HG03558 (cell line): ENCODE measurements around the gene DOCK1.

Source experiments
- ATAC-seq: cut with Tn5 transposase; IDR thresholded peaks from one replicate; pipeline ENCODE4 v1.9.1; 2021; ENCODE audit warnings: moderate number of reproducible peaks; ENCODE audit not compliant: unreplicated experiment; ENCODE audit errors: extremely low read depth

The DOCK1 gene

DNA sequence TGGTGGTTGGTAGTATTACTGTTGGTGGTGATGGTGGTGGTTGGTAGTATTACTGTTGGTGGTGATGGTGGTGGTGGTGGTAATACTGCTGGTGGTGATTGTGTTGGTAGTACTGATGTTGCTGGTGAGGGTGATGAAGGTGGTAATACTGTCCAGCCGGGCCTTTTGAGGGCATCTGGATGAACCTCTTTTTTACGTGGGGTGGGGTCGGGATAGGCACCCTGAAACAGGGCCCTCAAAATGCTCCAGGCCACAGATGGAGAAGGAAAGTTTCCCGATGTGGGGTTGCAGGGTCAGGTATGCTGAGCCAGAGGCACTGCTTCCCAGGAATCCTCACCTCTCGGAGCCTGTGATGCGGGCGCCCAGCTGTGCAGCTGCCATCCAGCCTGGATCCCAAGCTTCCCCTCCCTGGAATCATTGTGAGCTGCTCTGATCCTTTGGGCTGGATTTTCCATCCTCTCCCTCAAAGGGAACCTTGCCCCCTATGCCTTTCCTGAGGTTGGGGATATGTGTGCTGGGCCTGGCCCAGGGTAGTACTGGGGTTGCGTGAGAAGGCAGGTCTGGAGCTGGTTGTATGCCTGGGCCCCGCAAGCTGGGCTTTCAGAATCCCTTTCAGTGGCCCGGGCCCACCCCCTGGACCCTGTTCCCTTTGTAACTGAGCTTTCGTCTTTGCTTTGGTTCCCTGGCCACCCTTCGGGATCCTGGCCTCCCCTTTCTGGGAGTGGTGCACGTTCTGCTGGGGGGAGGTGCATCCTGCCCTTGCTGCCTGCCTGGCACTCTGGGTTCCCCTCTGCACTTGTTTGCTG lies 43.3 kb downstream of the DOCK1 start:
- no peak for ATAC-seq

- no peak for ATAC-seq
These were observed 43.9 kb downstream of the DOCK1 start for GRCh38 chr10:126949161-126949503.

GRCh38 chr10:126950401-126951105 lies 45.3 kb downstream of the DOCK1 start:
- ATAC-seq = no peak

- no peak for ATAC-seq
These were observed 48.7 kb downstream of the DOCK1 start for GRCh38 chr10:126953886-126954285.

DNA sequence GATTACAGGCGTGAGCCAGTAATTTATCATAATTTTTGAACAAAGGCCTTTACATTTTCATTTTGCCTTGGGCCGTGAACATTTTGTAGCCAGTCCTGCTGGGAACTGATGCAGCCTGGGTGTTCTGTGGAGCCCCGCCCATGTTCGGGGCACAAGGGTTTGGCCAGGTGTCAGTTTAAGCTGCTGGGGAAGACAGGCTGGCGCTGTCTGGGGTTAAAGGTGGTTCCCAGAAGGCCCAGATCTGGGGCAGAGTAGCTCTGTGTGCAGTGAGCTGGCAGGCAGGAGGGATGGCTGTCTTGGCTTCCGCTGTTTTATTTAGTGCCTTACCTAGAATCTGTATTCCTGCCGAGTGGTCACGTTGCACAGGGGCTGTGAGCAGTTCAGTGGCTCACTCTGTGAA lies 50.2 kb downstream of the DOCK1 start:
- no peak for ATAC-seq

GRCh38 chr10:126955934-126956711 lies 50.9 kb downstream of the DOCK1 start:
- no peak for ATAC-seq

GRCh38 chr10:126956712-126957108 lies 51.5 kb downstream of the DOCK1 start:
- ATAC-seq = no peak

DNA sequence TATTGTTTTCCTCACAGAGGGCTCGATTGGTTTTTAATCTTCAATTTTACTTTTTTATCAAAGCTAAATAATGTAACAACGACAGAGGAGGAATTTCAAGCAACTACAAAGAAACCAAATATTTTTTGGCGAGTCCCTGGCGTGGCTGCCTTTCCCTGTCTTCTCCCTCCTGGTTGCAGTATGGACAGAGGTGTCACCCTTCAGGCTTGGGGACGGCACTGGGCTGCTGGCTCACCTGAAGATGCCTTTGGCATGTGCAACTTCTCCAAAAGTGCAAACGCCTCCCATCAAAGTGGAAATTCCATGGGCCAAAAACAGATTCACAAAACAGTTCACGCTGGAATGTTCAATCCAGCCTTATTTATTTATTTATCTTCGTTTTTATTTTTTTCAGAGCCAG lies 51.9 kb downstream of the DOCK1 start:
- ATAC-seq = no peak

DNA sequence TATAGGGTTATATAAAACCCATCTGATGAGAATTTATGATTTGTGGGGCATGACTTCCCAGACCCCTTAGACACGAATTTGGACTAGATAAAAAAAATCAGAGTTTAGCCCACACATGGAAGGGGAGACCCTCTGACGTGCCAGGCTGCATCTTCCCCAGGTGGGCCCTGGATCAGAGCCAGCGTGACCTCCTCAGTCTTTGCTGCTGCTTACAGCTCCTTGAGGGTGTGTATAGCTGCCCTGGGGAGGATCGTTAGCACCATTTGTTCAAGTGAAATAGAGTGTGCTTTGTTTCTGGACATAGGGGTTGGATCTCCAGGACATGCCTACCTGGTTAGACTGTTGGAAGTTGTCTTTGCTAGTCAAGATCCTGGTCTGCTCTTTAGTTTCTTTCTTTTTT lies 54.2 kb downstream of the DOCK1 start:
- no peak for ATAC-seq

DNA sequence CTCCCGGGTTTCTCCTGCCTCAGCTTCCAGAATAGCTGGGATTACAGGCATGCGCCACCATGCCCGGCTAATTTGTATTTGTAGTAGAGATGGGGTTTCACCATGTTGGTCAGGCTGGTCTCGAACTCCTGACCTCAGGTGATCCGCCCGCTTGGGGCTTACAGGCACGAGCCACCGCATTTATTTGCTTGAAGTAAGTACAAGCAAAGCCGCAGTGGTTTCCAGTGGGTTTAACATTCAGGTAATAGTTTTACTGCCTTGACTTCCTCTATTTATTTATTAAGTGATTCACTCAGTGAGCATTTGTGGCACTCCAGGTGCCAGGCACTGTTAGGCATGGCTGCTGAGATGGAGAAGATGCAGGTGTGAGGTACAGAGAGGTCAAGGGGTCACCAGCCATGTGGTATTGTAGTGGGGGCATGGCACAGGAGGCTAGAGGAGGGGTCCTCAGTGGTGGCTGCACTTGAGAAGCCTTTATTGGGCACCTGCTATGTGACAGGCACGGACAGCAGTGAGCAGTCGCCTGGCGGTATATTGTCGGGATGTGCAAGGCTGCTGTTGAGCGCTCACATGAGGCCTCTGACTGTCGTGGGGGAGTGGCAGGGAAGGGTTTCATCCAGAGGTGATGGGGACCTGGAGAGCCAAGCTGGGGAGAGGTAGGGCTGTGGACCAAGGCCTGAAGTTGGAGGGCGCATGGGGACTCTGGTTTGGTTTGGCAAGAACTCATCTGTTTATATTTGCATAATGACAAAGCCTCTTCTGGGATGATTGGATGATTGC lies 54.9 kb downstream of the DOCK1 start:
- no peak for ATAC-seq

DNA sequence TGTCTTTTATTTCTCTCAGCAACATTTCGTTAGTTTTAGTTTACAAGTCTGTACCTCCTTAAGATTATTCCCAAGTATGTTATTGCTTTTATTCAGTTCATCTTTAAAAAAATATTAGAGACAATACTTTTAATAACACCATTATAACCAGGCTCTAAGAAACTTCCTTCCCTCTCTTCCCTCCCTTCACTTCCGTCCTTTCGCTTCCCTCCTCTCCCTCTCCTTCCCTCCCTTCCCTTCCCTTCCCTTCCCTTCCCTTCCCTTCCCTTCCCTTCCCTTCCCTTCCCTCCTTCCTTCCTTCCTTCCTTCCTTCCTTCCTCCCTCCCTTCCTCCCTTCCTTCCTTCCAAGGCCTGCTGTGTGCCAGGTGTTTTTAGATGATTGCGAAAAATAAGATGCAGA lies 58.1 kb downstream of the DOCK1 start:
- no peak for ATAC-seq

- ATAC-seq = no peak
These were observed 59.0 kb downstream of the DOCK1 start for GRCh38 chr10:126964190-126964589.

GRCh38 chr10:126966938-126967337 lies 61.7 kb downstream of the DOCK1 start:
- ATAC-seq = no peak

DNA sequence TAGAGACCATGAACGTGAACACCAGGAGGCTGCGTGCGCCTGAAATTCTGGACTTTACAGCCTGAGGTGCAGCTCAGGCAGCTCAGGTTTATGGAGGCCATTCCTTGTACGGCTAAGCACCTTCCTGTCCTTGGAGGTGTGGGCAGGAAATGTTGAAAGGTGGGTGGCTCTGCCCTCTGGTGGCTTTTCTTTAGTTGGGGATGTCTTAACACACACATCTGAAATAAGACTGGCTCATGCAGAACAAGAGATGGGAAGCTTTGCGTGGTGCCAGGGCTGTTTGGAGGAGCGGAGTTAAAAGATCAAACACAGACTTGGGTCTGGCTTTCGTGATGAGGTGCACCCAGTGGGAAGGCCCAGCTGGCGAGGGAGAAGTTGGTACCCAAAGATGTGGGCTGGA lies 64.1 kb downstream of the DOCK1 start:
- ATAC-seq = no peak

DNA sequence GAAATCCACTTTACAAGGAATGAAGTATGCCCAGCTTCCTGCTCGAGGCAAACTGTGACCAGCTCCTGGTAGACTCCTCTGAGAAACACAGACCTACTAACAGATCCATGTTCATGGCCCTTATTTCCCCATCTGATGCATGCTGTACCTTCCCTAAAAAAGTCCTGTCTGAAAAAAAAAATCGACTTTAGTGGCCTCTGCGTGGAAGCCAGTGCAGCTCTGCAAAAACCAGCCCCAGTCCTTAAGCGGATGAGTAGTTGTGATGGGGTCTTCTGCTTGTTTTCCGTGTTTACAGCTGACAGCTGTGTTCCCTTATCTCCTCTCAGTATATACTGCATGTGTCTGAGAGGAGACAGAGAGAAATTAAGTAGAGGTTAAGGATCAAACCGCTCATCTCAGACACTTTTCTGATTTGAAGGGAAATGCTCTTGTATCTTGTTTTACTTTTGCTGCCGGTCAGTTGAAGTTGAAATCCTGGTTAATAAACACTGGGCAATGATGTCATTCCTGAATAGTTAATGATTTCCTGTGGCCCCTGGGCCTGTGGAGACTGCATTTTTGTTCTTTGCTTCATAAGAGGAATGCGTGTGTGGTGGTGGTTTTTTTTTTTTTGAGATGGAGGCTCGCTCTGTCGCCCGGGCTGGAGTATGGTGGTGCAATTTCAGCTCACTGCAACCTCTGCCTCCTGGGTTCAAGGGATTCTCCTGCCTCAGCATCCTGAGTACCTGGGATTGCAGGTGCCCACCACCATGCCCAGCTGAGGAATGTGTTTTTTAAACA lies 67.6 kb downstream of the DOCK1 start:
- no peak for ATAC-seq

DNA sequence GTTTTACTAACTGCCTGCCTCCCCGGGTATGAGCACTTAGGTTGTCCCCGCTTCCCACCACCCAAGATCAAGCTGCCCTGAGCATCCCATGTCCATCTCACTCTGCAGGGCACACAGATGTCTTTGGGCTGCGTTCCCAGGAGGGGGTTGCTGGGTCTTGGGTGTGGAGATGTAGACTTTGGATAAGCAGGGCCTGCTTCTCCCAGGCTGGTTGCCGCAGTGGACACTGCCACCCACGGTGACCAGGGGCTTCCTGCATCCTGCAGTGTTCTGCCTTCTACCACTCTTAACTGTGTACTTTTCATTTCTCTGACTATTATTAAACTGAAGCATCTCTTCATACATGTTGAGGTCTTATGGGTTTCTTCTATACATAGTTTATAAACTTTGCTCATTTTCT lies 70.0 kb downstream of the DOCK1 start:
- ATAC-seq = no peak

DNA sequence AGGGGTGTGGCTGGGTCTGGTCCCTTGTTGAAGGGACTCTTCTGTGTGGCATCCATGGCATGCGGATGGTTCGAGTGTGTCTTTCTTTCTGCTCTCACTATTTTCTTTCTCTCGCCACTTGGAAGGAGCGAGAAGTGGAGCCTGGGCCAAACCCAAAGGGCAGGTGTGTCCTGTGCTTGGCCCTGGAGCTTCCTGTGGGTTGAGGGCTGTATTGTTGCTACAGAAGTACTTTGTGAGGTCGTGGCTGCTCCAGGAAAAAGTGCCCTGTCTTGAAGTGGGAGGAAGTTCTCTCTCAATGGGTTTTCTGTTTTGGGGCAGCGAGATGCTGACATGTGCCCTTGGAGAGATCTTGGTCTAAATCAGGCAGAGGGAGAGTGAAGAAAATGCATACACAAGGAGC lies 72.0 kb downstream of the DOCK1 start:
- no peak for ATAC-seq

DNA sequence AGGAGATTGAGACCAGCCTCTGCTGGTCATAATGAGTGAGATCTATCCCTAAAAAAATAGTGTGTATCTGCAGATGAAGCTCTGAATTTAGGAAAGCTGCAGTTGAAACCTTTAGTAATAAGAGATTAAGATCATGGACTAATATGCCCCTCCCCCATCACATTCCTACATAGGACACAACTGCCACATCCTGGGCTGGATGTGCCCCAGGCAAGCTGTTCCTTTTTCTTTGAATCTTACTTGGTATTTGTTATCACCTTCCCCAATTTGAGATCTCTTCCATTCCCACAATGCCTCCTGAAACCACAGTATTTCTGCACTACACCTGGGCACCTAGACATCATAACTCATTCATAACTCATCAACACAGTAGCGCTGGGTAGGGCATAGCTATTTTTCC lies 74.1 kb downstream of the DOCK1 start:
- ATAC-seq = no peak

- no peak for ATAC-seq
These were observed 88.0 kb downstream of the DOCK1 start for GRCh38 chr10:126993208-126993607.
